ENCODE measurements around the gene DACH1.

DACH1 gene

DNA sequence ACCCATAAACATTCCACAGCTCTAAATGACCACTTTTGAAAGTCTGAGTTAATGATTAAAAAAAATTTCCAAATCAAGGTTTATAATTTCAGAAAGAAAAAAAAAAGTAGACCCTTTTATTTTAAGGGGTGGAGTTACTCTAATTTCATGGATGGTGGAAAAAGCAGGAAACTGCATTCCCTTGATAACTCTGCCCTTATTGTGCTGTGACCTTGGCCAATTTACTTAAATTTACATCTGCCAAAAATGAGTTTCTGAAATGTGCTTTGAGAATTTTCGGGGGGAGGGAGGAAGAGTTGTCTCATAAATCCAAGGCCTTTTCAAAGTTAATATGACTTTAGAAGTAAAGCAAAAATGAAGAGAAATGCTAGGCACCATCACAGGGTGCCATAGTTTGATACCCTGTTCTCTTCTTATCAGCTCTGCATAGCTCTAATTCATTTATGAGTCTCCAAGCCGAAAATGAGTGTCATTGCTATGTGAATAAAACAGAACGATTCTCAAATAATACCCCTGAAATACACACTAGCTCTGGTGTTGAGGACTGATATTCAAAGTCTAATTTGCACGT lies 367.0 kb downstream of the DACH1 start:
- Histone ChIP-seq H3K4me3 (ENCODE audit: low read depth, low read length) (no peak overlapping the region), H3K4me1 (peaks cover 8% of the 10 kb centered on the region), H3K27me3 (no peaks in the 10 kb centered on the region), H3K9me3 (no peaks in the 10 kb centered on the region), H3K36me3 (no peaks in the 10 kb centered on the region)
- TF ChIP-seq, protein P1, sequence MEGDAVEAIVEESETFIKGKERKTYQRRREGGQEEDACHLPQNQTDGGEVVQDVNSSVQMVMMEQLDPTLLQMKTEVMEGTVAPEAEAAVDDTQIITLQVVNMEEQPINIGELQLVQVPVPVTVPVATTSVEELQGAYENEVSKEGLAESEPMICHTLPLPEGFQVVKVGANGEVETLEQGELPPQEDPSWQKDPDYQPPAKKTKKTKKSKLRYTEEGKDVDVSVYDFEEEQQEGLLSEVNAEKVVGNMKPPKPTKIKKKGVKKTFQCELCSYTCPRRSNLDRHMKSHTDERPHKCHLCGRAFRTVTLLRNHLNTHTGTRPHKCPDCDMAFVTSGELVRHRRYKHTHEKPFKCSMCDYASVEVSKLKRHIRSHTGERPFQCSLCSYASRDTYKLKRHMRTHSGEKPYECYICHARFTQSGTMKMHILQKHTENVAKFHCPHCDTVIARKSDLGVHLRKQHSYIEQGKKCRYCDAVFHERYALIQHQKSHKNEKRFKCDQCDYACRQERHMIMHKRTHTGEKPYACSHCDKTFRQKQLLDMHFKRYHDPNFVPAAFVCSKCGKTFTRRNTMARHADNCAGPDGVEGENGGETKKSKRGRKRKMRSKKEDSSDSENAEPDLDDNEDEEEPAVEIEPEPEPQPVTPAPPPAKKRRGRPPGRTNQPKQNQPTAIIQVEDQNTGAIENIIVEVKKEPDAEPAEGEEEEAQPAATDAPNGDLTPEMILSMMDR (IDR thresholded peaks at IDR 0.05; ENCODE audit: low read depth, low read length): no peak
- DNase-seq: no peak

DNA sequence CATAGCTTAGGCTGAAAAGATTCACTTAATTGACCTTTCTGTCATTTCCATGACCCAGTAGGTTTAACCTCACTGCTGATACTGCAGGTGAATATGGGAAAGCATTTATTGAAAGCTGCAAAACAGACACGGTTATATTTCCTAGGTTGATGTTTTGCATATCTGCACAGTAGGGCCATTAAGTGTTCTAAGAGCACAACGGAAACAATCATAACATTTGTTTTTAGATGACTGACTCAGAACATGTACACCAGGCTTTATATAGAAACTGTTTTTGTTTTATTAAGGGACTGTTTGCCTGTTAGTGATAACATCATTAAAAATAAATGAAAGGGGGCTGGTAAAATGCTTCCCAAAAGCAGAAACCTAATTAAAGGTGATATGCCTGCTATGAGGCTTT lies 367.8 kb downstream of the DACH1 start:
- no peak for DNase-seq
- no peaks in the 10 kb centered on the region for H3K9me3 ChIP-seq
- H3K27me3 ChIP-seq: no peaks in the 10 kb centered on the region
- H3K4me3 ChIP-seq (ENCODE audit: low read depth, low read length): no peak overlapping the region; the same call in 1 of the 2 replicates
- H3K4me1 ChIP-seq: peaks cover 8% of the 10 kb centered on the region
- TF ChIP-seq, protein P1 (IDR thresholded peaks at IDR 0.05; ENCODE audit: low read depth, low read length): no peak
- H3K36me3 ChIP-seq: no peaks in the 10 kb centered on the region

DNA sequence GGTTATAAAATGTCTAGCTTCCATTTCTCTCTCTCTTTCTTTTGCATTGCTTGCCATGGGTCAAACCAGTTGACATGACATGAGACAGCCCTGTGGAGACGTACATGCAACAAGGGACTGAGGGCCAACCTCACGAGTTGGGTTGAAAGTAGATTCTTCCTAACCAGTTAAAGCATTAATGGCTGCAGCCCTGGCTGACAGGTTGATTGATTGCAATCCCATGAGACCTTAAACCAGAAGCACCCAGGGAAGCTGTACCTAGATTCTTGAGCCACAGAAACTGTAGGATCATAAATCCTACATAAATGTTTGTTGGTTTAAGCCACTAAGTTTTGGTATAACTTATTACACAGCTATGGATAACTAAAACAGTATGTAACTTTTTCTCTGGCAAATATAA lies 373.8 kb downstream of the DACH1 start:
- TF ChIP-seq, protein P1 (IDR thresholded peaks at IDR 0.05; ENCODE audit: low read depth, low read length): no peak
- H3K36me3 ChIP-seq: no peaks in the 10 kb centered on the region
- no peak for DNase-seq
- no peaks in the 10 kb centered on the region for H3K9me3 ChIP-seq
- no peak overlapping the region for H3K4me3 ChIP-seq (ENCODE audit: low read depth, low read length)
- H3K4me1 ChIP-seq: peaks cover 4% of the 10 kb centered on the region; the same call in 1 of the 2 replicates
- H3K27me3 ChIP-seq: no peaks in the 10 kb centered on the region

DNA sequence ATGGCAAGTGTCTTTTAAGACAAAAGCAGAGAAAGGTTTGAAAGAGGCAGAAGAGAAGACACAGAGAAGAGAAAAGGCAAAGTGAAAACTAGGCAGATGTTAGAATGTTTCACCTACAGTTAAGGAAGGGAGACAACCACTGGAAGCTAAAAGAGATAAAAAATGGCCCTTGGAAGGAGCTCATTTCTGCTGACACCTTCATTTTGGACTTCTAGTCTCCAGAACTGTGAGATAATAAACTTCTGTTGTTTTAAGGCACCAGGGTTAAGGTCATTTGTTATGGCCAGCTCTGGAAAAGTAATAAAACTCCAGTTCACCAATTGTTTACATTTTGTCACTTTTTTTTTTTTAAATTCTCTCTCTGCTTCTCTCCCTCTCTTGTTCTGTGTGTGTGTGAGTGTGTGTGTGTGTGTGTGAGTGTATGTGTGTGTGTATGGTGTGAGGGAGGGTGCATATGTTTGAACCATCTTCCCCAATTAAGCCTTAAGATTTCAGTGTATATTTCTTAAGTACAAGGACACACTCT lies 374.6 kb downstream of the DACH1 start:
- no peak for DNase-seq
- no peaks in the 10 kb centered on the region for H3K27me3 ChIP-seq
- H3K9me3 ChIP-seq: no peaks in the 10 kb centered on the region
- H3K36me3 ChIP-seq: no peaks in the 10 kb centered on the region
- H3K4me3 ChIP-seq (ENCODE audit: low read depth, low read length): no peak overlapping the region
- H3K4me1 ChIP-seq: peaks cover 4% of the 10 kb centered on the region
- TF ChIP-seq, protein P1 (IDR thresholded peaks at IDR 0.05; ENCODE audit: low read depth, low read length): no peak

DNA sequence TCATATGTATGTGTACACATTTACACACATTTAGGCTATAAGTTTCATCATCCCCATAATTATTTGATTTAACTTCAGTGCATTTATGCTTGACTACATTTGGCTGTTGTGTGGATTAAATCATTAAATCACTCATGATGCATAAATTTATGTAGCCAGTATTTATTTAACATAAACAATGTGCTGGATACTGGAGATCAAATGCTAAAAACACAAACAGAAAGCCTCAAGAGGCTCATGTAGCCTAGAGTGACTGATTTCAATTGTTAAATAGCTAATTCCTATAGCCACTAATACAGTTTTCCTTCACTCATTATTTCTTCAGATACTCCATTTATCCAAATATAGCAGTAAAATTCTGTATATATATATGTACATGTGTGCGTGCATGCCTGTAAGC lies 376.0 kb downstream of the DACH1 start:
- no peak overlapping the region for H3K4me3 ChIP-seq (ENCODE audit: low read depth, low read length)
- H3K36me3 ChIP-seq: no peaks in the 10 kb centered on the region
- no peaks in the 10 kb centered on the region for H3K9me3 ChIP-seq
- no peaks in the 10 kb centered on the region for H3K27me3 ChIP-seq
- peaks cover 4% of the 10 kb centered on the region for H3K4me1 ChIP-seq
- DNase-seq: no peak
- TF ChIP-seq, protein P1 (IDR thresholded peaks at IDR 0.05; ENCODE audit: low read depth, low read length): no peak

DNA sequence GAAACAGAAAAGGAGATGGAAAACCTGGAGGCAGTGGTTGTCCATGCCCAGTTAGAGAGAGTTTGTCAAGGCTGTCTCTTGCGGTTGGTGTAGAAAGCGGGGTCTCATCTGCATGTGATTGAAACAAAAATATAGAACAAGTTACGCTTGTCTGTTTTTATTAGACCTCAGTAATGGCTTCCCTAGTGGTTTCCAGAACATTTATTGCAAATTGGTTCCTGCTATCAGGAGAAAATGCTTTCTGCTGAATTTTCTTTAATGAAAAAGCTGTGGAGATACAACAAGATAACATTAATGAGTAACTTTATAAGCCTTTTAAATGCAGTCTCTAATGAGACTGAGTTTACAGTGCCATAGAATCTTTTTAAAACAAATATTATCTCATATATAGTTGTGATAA lies 378.0 kb downstream of the DACH1 start:
- no peak overlapping the region for H3K4me3 ChIP-seq (ENCODE audit: low read depth, low read length)
- peaks cover 4% of the 10 kb centered on the region for H3K4me1 ChIP-seq
- no peaks in the 10 kb centered on the region for H3K9me3 ChIP-seq
- TF ChIP-seq, protein P1 (IDR thresholded peaks at IDR 0.05; ENCODE audit: low read depth, low read length): no peak
- H3K27me3 ChIP-seq: no peaks in the 10 kb centered on the region
- no peaks in the 10 kb centered on the region for H3K36me3 ChIP-seq
- no peak for DNase-seq
